Effector CD4-positive, alpha-beta T cell (primary cell): ENCODE data around the gene CXADR.

ENCODE experiments used
- DNase-seq: peaks from one replicate; pipeline ENCODE4 v3.0.0-alpha.2; 2020

CXADR gene

DNA sequence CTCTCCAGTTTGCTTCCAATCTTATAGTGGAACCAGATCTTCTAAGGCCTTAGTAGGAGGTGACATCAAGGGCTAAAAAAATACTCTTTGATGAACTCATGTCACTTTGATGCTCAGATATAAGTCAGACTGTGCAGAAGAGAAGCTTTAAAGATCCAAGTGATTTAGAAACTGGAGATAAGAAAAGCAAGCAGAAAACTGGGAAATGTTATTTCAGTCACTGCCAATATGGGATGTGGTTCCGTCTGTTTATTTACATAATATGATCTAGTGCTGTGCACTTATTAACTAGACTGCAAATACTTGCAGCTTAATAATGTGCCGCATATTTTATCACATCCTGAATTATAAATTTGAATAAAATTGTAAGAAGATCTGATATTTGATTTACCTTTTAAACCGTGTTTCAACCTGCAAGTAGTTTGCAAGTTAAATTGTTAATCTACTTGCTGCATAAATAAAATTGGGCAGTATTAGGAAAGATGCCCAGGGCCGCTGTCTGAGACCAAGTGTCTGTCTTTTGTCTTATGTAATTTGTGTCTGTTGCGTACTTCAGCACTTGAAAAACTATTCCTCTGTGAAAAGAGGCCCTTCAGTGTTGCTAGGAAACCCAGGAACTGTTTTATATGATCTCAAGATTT is 29.6 kb downstream of the CXADR start:
- no peak for DNase-seq

DNA sequence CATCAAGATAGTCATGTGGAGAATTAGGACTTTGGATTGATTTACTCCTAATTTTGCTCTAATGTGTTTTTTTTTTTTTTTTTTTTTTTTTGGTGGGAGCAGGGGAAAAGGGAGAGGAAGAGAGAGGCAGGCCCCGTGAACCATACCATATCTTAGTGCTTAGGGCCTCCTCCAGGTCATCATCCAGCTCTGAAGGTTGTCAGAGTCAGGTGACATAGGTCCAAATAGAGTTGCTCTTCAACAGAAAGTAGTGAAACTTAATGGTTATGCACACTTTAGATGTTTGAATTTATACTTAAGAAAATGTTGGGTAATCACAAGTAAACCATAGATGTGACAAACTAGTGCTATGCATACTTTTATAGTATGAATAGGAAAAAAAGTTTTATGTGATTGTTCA is 32.2 kb downstream of the CXADR start:
- DNase-seq, result no peak

DNA sequence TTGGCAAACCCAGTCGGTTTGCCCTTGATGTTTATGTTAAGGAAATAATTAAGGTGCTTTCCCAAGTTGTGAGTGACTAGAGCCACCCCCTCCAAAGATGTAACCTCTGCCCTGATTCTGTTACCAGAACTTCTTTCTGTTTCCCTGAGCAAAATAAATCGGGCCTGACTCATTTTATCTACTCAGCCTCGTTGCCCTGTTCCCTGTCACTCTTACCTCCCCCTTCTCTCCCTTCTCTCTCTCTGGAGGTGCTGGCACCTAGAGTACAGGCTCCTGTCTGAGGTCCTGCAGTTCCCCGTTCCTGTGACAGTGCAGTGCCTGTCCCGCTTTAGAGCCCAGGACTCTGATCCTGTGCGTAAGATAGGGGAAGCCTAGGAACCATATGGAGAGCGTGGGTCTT is 35.4 kb downstream of the CXADR start:
- DNase-seq, result no peak

DNA sequence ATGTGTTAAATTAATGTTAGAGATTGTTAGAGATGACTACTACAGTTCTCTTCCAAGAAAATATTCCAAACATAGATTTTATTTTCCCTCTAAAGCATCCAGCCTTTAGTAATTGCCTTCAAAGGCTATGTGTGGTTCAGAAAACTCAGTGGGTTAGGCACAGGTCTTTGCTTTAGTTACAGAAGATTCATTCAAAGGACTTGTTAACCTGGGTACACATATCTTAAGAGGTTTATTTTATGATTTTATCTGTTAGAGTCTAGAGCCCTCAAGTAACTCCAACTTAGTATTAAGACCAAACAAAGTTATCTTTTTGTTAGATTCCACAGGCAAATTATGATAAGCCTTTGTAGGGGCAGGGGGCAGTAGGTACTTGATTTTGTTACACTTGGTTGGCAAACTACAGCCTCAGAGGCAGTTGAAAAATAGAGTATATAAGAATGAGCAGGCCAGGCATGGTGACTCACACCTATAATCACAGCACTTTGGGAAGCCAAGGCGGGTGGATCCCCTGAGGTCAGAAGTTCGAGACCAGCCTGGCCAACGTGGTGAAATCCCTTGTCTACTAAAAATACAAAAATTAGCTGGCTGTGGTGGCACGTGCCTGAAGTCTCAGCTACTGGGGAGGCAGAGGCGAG is 37.9 kb downstream of the CXADR start:
- DNase-seq, result no peak

DNA sequence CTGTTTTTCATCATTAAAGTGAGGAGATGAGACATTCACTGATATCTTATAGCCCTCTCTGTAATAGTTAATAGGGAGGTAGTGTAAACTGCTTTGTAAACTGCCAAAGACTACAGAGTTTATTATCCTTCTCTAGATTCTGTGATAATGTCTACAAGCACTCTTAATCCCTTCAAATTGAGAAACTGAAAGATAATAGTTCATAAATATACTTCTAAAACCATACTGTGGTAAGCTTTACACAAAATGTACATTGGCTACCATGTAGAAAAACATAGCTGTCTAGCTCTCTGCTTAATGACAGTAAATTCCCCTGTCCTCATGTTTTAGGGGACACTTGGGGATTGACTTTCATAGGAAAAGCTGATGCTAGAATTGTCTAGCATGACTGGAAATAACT is 39.6 kb downstream of the CXADR start:
- DNase-seq, result no peak

DNA sequence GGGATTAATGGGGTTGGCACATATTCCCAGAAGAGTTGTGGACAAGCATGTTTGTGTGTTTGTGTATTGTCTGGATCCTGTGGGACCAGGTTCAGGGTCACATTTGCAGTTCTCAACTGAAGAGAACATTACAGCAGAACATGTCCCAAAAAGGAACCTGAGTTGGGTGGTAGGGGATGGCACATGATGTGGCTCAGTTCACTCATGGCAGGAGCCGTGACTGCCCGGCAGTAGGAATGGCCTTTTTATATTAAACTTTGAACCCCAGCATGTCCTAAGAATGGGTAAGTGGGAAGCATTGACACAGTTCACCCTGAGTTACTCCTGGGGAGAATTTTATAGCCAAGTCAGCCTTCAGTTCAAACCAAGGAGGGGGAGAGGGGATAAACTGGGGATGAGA is 41.3 kb downstream of the CXADR start:
- DNase-seq, result no peak

DNA sequence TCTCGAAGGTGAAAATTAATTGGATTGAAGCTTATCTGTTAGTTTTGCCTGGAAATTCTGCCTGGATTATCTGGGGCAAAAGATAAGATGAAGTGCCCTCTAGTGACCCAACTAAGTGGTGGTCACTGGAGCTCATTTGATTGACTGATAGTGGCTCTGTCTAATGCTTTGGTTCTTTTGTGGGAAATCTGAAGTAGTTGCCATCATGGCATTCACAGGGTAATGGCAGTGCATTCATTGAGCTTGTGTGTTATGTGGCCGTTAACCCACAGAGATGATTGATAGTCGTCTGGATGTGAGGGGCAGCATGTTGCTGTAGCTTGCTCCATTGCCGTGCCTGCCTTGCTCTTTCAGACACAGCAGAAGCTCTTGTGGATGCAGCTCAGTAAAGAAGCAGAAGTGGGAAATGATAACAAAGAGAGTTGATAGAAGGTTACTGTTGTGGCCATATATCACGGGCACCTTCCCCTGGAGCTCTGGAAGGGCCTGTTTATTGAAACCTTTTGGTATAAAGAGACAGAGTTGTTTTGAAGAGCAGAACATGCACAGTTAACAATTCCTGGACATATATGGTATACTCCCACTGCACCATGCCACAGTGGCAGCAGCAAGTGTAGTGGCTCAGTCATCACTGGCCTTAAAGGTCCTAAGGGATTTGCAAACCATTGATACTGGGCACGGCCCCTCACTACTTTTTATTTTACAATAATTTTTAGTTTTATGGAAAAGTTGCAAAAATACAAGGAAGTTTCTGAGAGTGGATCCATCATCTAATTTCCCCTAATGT is 42.0 kb downstream of the CXADR start:
- DNase-seq, result no peak

DNA sequence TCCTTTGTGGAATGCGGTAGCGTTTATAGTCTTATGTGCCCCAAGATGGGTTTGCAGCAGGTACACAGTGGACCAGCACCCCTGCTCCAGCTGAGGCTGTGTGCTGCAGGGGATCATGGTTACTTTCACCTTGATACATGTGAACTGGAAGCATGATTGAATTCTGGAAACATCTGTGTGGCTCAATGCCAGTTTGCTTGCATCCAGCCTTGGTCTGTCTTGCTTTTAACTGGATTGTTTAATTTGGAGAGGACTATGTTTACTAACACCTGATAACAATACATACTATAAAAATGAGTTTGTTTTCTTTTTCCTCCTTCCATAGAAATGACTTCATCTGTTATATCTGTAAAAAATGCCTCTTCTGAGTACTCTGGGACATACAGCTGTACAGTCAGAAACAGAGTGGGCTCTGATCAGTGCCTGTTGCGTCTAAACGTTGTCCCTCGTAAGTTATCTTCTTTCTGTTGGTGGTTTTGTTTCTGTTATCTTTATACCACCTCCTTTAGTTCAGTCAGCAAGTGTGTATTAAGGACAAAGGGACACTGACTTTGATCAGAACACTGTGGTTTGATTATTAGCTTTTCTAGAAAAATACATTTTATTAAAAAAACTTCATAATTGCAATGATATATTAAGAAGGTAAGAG is 47.7 kb downstream of the CXADR start:
- DNase-seq, result no peak

DNA sequence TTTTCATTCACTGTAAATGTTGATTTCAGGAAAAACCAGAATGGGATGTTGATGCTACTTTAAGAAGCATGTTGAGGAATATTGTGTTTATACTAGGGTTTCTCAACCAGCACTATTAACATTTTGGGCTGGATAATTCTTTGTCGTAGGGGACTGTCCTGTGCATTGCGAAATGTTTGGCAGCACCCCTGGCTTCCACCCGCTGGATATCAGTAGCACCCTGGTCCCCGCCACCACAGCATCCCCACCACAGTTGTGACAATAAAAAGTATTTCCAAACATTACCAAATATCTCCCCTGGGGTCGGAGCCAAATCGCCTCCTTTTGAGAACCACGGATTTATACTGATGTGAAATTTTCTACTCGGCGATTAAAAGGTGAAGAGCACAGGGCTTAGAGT is 57.9 kb downstream of the CXADR start:
- no peak for DNase-seq

DNA sequence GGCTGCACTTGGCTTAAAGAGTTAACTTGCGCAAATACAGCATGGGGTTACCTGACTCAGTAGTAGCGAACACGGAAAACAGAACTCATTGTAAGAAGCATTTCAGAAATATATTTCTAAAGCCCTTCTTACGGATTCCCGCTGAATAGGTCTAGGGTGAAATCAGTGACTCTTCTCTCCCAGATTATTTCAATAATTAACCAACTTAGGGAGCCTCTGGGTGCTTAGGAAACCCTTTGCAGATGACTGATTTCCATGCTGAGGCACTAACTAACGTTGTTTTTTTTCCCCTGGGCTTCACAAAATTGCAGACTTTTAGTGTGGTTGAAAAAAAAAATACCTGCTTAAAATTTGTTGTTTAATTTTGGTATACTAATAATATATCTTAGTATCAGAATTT is 59.6 kb downstream of the CXADR start:
- no peak for DNase-seq

DNA sequence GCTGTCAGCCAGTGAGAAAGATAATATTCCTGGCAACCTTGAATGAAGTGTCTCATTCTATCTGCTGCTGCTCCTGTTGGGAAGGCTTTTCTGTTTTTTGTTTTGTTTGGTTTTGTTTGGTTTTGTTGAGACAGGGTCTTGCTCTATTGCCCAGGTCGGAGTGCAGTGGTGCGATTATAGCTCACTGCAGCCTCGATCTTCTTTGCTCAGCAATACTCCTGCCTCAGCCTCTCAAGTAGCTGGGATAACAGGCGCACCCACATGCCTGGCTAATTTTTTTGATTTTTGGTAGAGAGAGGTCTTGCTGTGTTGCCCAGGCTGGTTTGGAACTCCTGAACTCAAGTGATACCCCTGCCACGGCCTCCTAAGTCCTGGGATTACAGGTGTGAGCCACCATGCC is 62.2 kb downstream of the CXADR start:
- DNase-seq, result no peak

DNA sequence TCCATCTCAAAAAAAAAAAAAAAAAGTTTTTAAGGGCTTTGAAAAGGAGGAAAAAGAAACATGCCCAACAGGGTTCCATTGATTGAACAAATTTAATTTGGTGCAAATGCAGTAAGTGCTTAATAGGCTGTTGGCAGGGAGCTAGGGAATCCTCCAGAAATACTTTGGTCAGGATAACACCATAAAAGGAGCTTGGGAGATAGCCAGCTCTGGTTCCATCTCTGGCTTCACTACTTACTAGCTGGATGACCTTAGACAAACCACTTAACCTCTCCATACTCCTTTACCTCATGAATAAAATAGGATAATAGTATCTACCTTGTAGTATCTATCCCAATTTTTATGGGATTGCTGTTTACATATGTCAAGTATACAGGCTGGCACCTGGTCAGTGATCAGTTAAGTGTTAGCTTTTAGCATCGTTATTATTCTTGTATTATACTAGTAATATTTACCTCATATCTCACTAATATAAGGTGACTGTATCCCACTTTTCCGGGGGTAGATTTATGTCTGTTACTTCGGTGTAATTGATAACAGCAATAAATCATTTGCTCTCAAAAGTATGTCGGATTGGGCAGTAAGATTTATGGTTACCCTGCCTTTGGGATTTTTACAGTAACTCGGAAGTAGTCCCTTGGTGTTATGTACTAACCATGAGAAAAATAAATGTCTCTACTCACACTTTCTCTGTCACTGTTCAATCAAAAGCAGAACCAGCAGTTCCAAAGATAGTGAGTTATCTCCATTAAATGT is 63.4 kb downstream of the CXADR start:
- DNase-seq, result no peak

DNA sequence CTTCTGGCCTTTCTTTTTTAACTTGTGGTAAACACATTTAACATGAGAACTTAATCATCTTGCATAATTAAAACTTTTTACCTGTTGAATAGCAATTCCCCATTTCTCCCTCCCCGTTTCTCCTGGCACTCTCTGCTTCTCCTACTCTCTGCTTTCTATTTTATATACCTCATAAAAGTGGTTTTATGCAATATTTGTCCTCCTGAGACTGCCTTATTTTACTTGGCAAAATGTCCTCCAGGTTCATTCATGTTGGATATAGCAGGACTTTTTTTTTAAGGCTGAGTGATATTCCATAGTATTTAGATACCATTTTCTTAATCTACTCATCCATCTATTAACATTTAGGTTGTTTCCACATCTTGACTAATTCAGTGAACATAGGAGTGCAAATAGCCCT is 64.9 kb downstream of the CXADR start:
- DNase-seq, result no peak

DNA sequence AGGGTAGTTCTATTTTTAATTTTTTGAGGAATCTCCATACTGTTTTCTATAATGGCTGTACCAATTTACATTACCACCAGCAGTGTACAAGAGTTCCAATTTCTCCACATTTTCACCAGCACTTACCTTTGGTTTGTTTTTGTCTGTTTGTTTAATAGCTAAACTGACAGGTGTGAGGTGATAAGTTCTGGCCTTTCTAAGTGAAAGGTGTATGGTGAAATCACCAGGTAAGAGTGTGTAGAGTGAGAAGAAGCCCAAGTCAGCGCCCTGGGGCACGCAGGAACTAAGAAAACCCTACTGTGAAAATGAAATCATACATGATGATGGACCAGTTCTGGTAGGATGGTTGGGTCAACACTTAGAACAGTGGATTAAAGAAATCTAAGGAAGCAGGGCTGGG is 65.3 kb downstream of the CXADR start:
- no peak for DNase-seq

DNA sequence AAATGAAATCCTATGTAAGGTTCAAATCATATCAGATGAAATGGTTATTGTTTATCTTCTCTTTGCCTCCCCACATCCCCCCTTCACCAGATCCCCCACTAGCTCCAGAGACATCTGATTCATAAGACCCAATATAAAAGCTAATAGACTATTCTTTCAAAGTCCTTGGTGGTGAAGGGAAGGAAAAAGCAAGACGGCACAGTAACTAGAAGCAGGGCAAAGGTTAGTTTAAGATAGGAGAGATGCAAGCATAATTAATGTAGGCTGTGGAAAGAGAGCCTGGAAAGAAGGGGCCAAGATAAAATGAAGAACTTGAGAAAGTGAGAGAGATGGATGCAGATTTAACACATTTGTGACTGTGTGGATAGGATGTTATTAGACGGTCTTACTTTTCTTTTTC is 66.0 kb downstream of the CXADR start:
- no peak for DNase-seq

DNA sequence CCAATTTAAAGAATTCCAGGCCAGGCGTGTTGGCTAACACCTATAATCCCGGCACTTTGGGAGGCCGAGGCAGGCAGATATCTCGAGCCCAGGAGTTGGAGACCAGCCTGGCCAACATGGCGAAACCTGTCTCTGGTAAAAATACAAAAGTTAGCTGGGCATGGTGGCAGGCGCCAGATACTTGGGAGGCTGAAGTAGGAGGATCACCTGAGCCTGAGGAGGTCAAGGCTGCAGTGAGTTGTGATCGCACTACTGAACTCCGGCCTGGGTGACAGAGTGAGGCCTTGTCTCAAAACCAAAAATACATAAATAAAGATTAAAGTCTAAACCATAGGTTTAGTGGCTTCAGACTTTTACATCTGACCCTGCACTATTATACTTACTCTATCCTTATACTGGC is 67.5 kb downstream of the CXADR start:
- DNase-seq, result no peak

DNA sequence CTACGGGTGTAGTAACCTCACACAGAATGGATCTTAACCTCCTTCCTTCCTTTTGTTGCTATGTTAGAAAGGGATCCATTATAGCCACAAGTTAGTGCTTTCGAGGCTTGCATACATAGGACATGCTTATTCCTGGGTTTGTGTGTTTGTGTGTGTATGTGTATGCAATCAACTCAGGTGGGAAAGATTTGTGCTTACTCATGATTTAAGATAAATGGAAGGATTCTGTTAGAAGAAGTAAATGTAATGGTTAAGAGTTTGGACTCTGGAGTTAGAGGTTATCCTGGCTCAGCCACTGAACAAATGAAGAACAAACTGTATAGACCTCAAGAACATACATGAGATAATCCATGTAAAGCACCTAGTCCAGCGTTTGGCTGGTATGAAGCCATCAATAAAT is 71.1 kb downstream of the CXADR start:
- DNase-seq, result no peak

DNA sequence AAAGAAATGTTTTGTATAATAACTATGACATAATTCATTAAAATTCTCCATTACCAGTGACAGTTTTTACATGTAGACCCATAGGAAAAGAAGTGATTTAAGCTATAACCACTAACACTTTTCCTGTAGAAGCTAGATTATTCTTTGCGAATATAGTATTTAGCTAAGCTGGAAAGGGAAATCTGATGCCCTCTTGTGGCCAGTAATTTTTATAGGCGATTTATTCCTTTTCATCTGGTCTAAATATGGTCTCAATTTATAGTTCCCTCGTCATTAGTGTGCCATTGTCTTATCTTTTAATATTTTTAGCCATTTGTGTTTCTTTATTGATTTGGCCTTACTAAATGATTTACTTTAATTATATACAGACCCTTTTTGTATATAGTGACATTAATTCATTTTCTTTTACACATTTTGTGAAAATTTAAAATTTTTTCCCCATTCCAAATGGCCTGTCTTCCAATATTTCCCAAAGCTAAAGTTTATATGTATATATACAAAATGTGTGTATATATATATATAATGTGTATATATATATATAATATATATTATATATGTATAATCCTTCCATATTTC is 73.1 kb downstream of the CXADR start:
- peak; percentile 5 for DNase-seq

DNA sequence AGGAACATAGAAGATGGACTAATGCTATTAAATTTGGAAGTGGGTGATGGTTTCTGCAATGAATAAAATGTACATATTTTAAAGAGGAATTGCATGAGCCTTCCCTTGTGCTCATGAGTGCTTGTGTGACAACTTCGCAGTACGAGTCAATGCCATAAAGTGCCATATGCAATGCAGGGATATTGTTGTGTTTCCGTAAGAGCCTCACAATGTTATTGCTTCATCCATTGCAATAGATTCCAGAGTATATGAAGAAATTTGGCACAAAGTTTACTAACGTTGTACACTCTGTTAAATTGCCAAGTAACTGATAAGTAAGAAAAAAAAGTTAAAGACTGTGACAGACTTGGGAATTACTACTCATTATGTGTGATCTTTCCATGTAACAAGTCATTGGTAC is 77.6 kb downstream of the CXADR start:
- no peak for DNase-seq

DNA sequence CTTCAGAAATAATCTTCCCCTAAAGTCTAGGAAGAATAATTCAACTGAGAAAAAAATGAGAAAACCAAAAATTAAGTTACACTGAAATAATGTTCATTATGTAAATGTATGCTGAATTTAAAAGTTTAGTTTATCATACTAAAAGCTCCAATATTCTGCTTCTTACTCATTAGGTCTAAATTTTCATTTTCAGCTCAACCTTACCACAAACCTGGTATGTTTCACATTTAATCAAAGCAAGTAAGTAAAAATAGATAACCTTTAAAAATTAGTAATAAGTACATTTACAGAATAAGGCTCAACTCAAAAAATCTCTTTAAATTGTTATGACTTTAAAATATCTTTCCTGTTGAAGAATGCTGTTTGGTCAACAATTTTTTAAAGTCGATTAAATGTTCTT is 84.8 kb downstream of the CXADR start:
- no peak for DNase-seq

DNA sequence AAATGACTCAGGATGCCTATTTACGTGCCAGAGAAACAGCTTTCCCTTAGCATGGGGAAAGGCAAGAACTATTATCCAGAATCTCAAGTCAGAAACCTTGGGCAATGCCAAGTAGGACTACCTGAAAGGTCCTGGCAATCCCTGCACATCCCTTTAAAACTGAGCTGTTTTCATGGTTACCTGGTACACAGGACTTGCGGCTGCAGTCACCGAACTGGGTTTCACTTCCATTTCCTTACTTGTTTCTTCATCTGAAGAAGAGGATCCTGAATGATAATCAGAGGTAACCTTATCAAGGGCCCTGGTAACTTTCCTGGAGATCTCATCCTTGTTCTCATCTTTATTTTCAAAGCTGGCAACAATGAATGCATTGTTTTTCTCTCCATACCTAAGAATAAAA is 85.6 kb downstream of the CXADR start:
- no peak for DNase-seq

DNA sequence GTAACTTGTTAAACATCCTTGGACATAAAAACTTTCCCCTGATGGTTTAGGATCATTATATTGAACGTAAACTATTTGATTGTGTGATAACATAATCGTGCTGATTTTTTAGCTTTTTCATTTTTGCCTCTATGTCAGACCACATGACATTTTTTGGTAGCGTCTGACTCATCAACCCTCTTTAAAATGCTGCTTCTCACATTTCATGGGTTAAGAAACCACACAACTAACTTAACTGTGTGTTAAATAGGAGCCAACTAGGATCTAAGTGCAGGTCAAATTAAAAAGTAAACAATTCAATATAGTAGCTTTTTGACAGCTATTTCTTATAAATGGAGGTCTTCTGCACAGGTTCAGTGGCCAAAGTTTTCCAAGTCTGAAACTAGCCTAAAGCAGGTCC is 90.0 kb downstream of the CXADR start:
- DNase-seq, result no peak

DNA sequence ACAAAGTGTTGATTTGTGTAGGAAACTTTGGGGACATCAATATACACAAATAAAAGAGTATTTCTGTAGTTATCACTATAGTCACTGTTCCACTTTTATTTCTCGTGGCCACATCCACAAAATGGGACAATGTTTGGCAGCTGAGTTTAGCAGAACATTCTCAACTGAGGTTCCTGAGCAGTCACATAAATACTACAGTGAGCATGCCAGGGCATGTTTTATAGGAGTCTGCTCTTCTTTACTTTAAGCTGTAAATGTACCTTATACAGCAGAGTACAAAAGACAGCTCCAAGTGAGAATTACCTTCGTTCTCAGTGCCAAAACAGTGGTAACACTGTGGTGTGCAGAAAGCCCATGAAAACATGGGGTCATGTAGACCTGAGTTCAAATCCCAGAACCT is 94.8 kb downstream of the CXADR start:
- DNase-seq, result no peak
